HepG2 (cell line): ENCODE measurements around the gene EREG. TPM values are rescaled to one million over a fixed set of nuclear protein-coding genes. Genes with fewer than 3 reads are reported as not detected.

Experiments used
- ATAC-seq: fragments of 200-7000 bp; cut with Tn5 transposase; 3 replicates; pipeline ENCODE4 v1.9.1; 2020; ENCODE audit warnings: mild to moderate bottlenecking, moderate library complexity
- BruUV-seq: library from RNA; stranded (reverse); fragments of 400-500 nt; replicated peaks from 2 replicates; lab custom pipeline; 2021; lab: Mats Ljungman, UMichigan
- CTCF ChIA-PET: fragments of 300-600 bp; formaldehyde crosslinking; extraction: SDS; loops from one replicate; lab custom pipeline; 2021; ENCODE audit warnings: low total read pairs, inconsistent platforms, low intra/inter-chr PET ratio; lab: Yijun Ruan, JAX
- POLR2A ChIA-PET: fragments of 350-600 bp; sonication (Branson Sonifier 250); formaldehyde crosslinking; loops from one replicate; lab custom pipeline; 2020; ENCODE audit warnings: antibody characterized with exemption, inconsistent platforms; lab: Yijun Ruan, JAX
- DNase-seq: peaks from one replicate; pipeline ENCODE4 v3.0.0-alpha.2; 2015; ENCODE audit warnings: low spot score
- FAIRE-seq: peaks from 3 replicates; lab custom pipeline; 2011; peaks lifted over from hg19 to GRCh38; lab: Jason Lieb, UNC
- H2AFZ ChIP-seq: one replicate; pipeline ENCODE4 v1.6.1; 2011; ENCODE audit warnings: low read length, inconsistent platforms
- H3K27ac ChIP-seq: fragments of 300-600 bp; 3 replicates; pipeline ENCODE4 v1.8.0; 2011; ENCODE audit warnings: mixed run types, mild to moderate bottlenecking, mixed read lengths, low read length, inconsistent platforms; ENCODE audit not compliant: insufficient read depth; ENCODE audit errors: extremely low read length
- H3K27me3 ChIP-seq, 2 experiments: fragments of 200-600 bp in 1 of 2; 2 replicates in 1 of 2; 3 replicates in 1 of 2; pipeline versions ENCODE4 v1.6.0 to v1.8.0; 2011; ENCODE audit warnings: low read length in 2 of 2, mild to moderate bottlenecking in 2 of 2, moderate library complexity in 2 of 2, inconsistent platforms in 1 of 2; ENCODE audit not compliant: insufficient read depth in 2 of 2, control insufficient read depth in 1 of 2
- H3K36me3 ChIP-seq, 2 experiments: fragments of 200-600 bp in 1 of 2; replicated peaks in 1 of 2; 2 replicates in 1 of 2; 3 replicates in 1 of 2; pipeline versions ENCODE4 v1.5.1 to v1.8.0; 2011; ENCODE audit warnings: low read length in 2 of 2, inconsistent platforms in 1 of 2; ENCODE audit not compliant: insufficient read depth in 2 of 2, control insufficient read depth in 1 of 2
- H3K4me1 ChIP-seq: 2 replicates; pipeline ENCODE4 v1.5.1; 2012; ENCODE audit warnings: low read length, inconsistent platforms; ENCODE audit not compliant: insufficient read depth
- H3K4me2 ChIP-seq: 2 replicates; pipeline ENCODE4 v1.6.0; 2011; ENCODE audit warnings: low read depth, low read length, inconsistent platforms
- H3K4me3 ChIP-seq, 3 experiments: fragments of 200-600 bp in 1 of 3; sonication (generic), shearing (Covaris generic) in 1 of 3; replicated peaks in 1 of 3; 2 replicates each; pipeline ENCODE4 v1.5.1; 2011 to 2016; ENCODE audit warnings: low read length in 3 of 3, inconsistent platforms in 2 of 3, low read depth in 2 of 3, mild to moderate bottlenecking in 2 of 3, control low read depth in 1 of 3, mixed read lengths in 1 of 3; ENCODE audit not compliant: insufficient read depth in 1 of 3
- H3K79me2 ChIP-seq: one replicate; pipeline ENCODE4 v1.6.1; 2011; ENCODE audit warnings: low read length, inconsistent platforms; ENCODE audit not compliant: insufficient read depth
- H3K9ac ChIP-seq: 2 replicates; pipeline ENCODE4 v1.6.0; 2011; ENCODE audit warnings: mild to moderate bottlenecking, low read depth, low read length, inconsistent platforms; ENCODE audit not compliant: insufficient read depth
- H3K9me3 ChIP-seq: 2 replicates; pipeline ENCODE4 v1.5.1; 2012; ENCODE audit warnings: mild to moderate bottlenecking, low read length
- H4K20me1 ChIP-seq: 2 replicates; pipeline ENCODE4 v1.6.0; 2011; ENCODE audit warnings: inconsistent platforms, mild to moderate bottlenecking, low read length, moderate library complexity; ENCODE audit not compliant: insufficient read depth
- ATF6 ChIP-seq: sonication (generic); formaldehyde crosslinking; conservative IDR thresholded peaks from 2 replicates; pipeline ENCODE4 v1.4.0; 2020; ENCODE audit warnings: missing genetic modification reagents
- HMG20B ChIP-seq: conservative IDR thresholded peaks from 2 replicates; pipeline ENCODE4 v1.6.1; 2016; ENCODE audit warnings: missing genetic modification reagents, missing compliant biosample characterization
- PITX1 ChIP-seq: sonication (generic); formaldehyde crosslinking; IDR thresholded peaks from 2 replicates; pipeline ENCODE4 v1.5.1; 2020; ENCODE audit warnings: mild to moderate bottlenecking, missing genetic modification reagents
- SRSF4 ChIP-seq: fragments of 200-400 bp; formaldehyde crosslinking; IDR thresholded peaks from one replicate; pipeline ENCODE4 v1.6.1; 2018; ENCODE audit warnings: mild to moderate bottlenecking, low read depth, low read length, moderate library complexity; ENCODE audit not compliant: poor library complexity, severe bottlenecking
- TFAP4 ChIP-seq: sonication (generic); IDR thresholded peaks from 2 replicates; pipeline ENCODE4 v1.6.1; 2016; ENCODE audit warnings: low read depth, borderline replicate concordance
- TRIM24 ChIP-seq: sonication (generic); formaldehyde crosslinking; IDR thresholded peaks from 2 replicates; pipeline ENCODE4 v1.8.0; 2022; ENCODE audit warnings: mild to moderate bottlenecking, missing genetic modification reagents
- WGBS: methylation state at CpG from one replicate; pipeline ENCODE4 v1.1.6; 2017; ENCODE audit warnings: low lambda C conversion rate; 5-methylcytosine and 5-hydroxymethylcytosine counted together
- in situ Hi-C: cut with HindIII; loops from 2 replicates; pipeline ENCODE4 v1.10.0; 2017; ENCODE audit warnings: low pct_unique_long_range_greater_than_20kb; ENCODE audit not compliant: extremely low pct_ligation_motif_present
- intact Hi-C: fragments of 100-400 bp; cut with micrococcal nuclease; formaldehyde crosslinking; loops from one replicate; pipeline ENCODE4 v1.10.0; 2022; ENCODE audit not compliant: unreplicated experiment
- polyA plus RNA-seq, 8 experiments: library from polyadenylated mRNA; depleted of rRNA in 3 of 8; stranded (reverse) in 7 of 8; unstranded in 1 of 8; fragments of >200 nt; fragmentation: Illumina TruSeq in 4 of 8; extraction: Trizol in 4 of 8; gene quantifications; 2 replicates each; pipeline versions ENCODE4 v1.2.1 to v1.2.3, GENCODE V29; 2011 to 2016; ENCODE audit warnings: low read depth in 4 of 8, missing spikeins in 1 of 8, mixed read lengths in 1 of 8; ENCODE audit not compliant: insufficient read depth in 1 of 8
- total RNA-seq, 5 experiments: library from RNA; depleted of rRNA; stranded (reverse); fragments of >200 nt; fragmentation: Illumina TruSeq; extraction: Trizol; gene quantifications; 2 replicates each; pipeline ENCODE4 v1.2.3, GENCODE V29; 2016; ENCODE audit warnings: low read depth in 1 of 5
- TF ChIP-seq, protein P1 (sequence below): sonication (generic); formaldehyde crosslinking; IDR thresholded peaks from 2 replicates; pipeline ENCODE4 v1.5.0; 2020; ENCODE audit warnings: missing genetic modification reagents, mild to moderate bottlenecking, borderline replicate concordance
- TF ChIP-seq, protein P2 (sequence below): sonication (generic); formaldehyde crosslinking; IDR thresholded peaks from 2 replicates; pipeline ENCODE4 v1.9.0; 2021; ENCODE audit warnings: missing genetic modification reagents, mild to moderate bottlenecking, borderline replicate concordance
- TF ChIP-seq, protein P3 (sequence below): fragments of 450-650 bp; IDR thresholded peaks from 2 replicates; pipeline ENCODE4 v1.6.1; 2016

Gene EREG
- total and polyA plus RNA-seq, 2 of the 13 experiments (the other 11 are each of a cell fraction or from before 2014, with no cell fraction given) = 0.11 to 0.13 TPM

DNA sequence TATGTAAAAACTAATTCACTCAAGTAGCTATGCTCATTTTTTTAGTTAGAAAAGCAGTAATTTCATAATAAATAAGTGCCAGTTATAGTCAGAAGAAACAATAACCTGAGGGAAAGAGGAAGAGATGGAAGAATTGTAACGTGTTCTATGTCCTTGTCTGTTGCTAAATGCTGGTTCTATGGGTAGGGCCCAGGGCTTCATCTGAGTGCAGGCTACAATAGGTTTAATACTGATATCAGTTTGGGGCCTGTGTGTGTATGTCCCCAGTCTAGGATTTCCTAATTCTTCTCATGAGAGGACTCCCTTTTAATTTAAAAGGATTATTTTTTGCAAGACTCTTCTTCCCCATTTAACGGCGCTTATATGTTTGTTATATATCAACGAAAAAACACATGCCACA lies 3.3 kb upstream of the EREG start:
- ChIA-PET CTCF (no interaction called here), POLR2A (no interaction called here)
- Histone ChIP-seq H3K27ac (no peak overlapping the region), H2AFZ (no peak overlapping the region), H3K27me3 (peaks cover 0 to 22% of the 10 kb centered on the region in 2 experiments; a peak in 3 of 5 replicates), H3K79me2 (no peaks in the 10 kb centered on the region), H3K4me3 (no peak overlapping the region), H3K4me1 (no peaks in the 10 kb centered on the region), H3K9ac (no peak overlapping the region), H3K36me3 (no peaks in the 10 kb centered on the region), H4K20me1 (no peaks in the 10 kb centered on the region), H3K9me3 (no peaks in the 10 kb centered on the region), H3K4me2 (no peak overlapping the region)
- in situ Hi-C loops (no loop called here), intact Hi-C loops (no loop called here)
- TF ChIP-seq, protein P1, sequence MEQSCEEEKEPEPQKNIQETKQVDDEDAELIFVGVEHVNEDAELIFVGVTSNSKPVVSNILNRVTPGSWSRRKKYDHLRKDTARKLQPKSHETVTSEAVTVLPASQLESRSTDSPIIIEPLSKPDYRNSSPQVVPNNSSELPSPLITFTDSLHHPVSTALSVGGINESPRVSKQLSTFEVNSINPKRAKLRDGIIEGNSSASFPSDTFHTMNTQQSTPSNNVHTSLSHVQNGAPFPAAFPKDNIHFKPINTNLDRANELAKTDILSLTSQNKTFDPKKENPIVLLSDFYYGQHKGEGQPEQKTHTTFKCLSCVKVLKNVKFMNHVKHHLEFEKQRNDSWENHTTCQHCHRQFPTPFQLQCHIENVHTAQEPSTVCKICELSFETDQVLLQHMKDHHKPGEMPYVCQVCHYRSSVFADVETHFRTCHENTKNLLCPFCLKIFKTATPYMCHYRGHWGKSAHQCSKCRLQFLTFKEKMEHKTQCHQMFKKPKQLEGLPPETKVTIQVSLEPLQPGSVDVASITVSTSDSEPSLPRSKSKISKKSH = no peak
- TF ChIP-seq SRSF4 (no peak), TFAP4 (no peak), HMG20B (CRISPR knock-in tag) (no peak), ATF6 (CRISPR knock-in tag) (no peak), TRIM24 (CRISPR knock-in tag) (no peak), PITX1 (CRISPR knock-in tag) (no peak)
- TF ChIP-seq, protein P2, sequence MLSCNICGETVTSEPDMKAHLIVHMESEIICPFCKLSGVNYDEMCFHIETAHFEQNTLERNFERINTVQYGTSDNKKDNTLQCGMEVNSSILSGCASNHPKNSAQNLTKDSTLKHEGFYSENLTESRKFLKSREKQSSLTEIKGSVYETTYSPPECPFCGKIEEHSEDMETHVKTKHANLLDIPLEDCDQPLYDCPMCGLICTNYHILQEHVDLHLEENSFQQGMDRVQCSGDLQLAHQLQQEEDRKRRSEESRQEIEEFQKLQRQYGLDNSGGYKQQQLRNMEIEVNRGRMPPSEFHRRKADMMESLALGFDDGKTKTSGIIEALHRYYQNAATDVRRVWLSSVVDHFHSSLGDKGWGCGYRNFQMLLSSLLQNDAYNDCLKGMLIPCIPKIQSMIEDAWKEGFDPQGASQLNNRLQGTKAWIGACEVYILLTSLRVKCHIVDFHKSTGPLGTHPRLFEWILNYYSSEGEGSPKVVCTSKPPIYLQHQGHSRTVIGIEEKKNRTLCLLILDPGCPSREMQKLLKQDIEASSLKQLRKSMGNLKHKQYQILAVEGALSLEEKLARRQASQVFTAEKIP (CRISPR knock-in tag) = no peak
- TF ChIP-seq, protein P3, sequence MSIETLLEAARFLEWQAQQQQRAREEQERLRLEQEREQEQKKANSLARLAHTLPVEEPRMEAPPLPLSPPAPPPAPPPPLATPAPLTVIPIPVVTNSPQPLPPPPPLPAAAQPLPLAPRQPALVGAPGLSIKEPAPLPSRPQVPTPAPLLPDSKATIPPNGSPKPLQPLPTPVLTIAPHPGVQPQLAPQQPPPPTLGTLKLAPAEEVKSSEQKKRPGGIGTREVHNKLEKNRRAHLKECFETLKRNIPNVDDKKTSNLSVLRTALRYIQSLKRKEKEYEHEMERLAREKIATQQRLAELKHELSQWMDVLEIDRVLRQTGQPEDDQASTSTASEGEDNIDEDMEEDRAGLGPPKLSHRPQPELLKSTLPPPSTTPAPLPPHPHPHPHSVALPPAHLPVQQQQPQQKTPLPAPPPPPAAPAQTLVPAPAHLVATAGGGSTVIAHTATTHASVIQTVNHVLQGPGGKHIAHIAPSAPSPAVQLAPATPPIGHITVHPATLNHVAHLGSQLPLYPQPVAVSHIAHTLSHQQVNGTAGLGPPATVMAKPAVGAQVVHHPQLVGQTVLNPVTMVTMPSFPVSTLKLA = no peak
- BruUV-seq = no TSS peak
- no peak for DNase-seq
- ATAC-seq = no peak
- WGBS = 59% methylated on average over 4 of the region's 4 CpGs
- no peak for FAIRE-seq
